GM23338 (cell line): ENCODE measurements around the gene THRB. TPM values are rescaled to one million over a fixed set of nuclear protein-coding genes. Genes with fewer than 3 reads are reported as not detected.

Experiments used
- ATAC-seq: fragments of 200-7000 bp; cut with Tn5 transposase; 3 replicates; pipeline ENCODE4 v1.9.1; 2020
- DNase-seq: peaks from one replicate; pipeline ENCODE4 v3.0.0-alpha.2; 2015; ENCODE audit warnings: low spot score
- H2AFZ ChIP-seq: fragments of 200-600 bp; sonication (generic); 2 replicates; pipeline ENCODE4 v1.8.0; 2016; ENCODE audit warnings: antibody characterized with exemption, mild to moderate bottlenecking, moderate library complexity
- H3F3A ChIP-seq: fragments of 200-600 bp; sonication (generic); replicated peaks from 2 replicates; pipeline ENCODE4 v1.8.0; 2017; ENCODE audit warnings: antibody characterized with exemption, mixed run types, low read depth
- H3K27ac ChIP-seq: fragments of 200-600 bp; sonication (generic); 2 replicates; pipeline ENCODE4 v1.6.1; 2016; ENCODE audit warnings: low read depth
- H3K27me3 ChIP-seq: fragments of 200-600 bp; sonication (generic); 2 replicates; pipeline ENCODE4 v1.8.0; 2016; ENCODE audit warnings: mild to moderate bottlenecking, mixed run types, moderate library complexity; ENCODE audit not compliant: insufficient read depth
- H3K36me3 ChIP-seq: fragments of 200-600 bp; sonication (generic); 2 replicates; pipeline ENCODE4 v1.8.0; 2016; ENCODE audit warnings: mild to moderate bottlenecking; ENCODE audit not compliant: insufficient read depth
- H3K4me1 ChIP-seq: fragments of 200-600 bp; sonication (generic); 2 replicates; pipeline ENCODE4 v1.8.0; 2016; ENCODE audit warnings: mild to moderate bottlenecking, moderate library complexity; ENCODE audit not compliant: insufficient read depth
- H3K4me2 ChIP-seq: fragments of 200-600 bp; sonication (generic); 2 replicates; pipeline ENCODE4 v1.7.1; 2017; ENCODE audit warnings: mixed run types
- H3K4me3 ChIP-seq: fragments of 200-600 bp; sonication (generic); 2 replicates; pipeline ENCODE4 v1.6.1; 2016; ENCODE audit warnings: mixed run types
- H3K79me2 ChIP-seq: fragments of 200-600 bp; sonication (generic); replicated peaks from 2 replicates; pipeline ENCODE4 v1.8.0; 2017; ENCODE audit warnings: mild to moderate bottlenecking; ENCODE audit not compliant: insufficient read depth
- H3K9me2 ChIP-seq: fragments of 200-600 bp; sonication (generic); 2 replicates; pipeline ENCODE4 v1.8.0; 2017; ENCODE audit not compliant: insufficient read depth
- H4K20me1 ChIP-seq: fragments of 200-600 bp; sonication (generic); replicated peaks from 2 replicates; pipeline ENCODE4 v1.8.0; 2017; ENCODE audit warnings: mild to moderate bottlenecking; ENCODE audit not compliant: insufficient read depth
- H3K27ac Mint-ChIP-seq: 2 replicates; pipeline ENCODE4 v1.8.0; 2020; ENCODE audit warnings: inconsistent platforms, mild to moderate bottlenecking, moderate library complexity, mixed read lengths
- H3K27me3 Mint-ChIP-seq: 3 replicates; pipeline ENCODE4 v1.8.0; 2022; ENCODE audit warnings: low read depth, mild to moderate bottlenecking, moderate library complexity, mixed read lengths, inconsistent platforms; ENCODE audit not compliant: insufficient read depth, poor library complexity
- H3K36me3 Mint-ChIP-seq: 3 replicates; pipeline ENCODE4 v1.8.0; 2021; ENCODE audit warnings: low read depth, mild to moderate bottlenecking, inconsistent platforms, moderate library complexity, mixed read lengths
- H3K4me1 Mint-ChIP-seq: 3 replicates; pipeline ENCODE4 v1.8.0; 2020; ENCODE audit warnings: mild to moderate bottlenecking, inconsistent platforms, mixed read lengths
- H3K4me3 Mint-ChIP-seq: 3 replicates; pipeline ENCODE4 v1.8.0; 2021; ENCODE audit warnings: moderate library complexity, mild to moderate bottlenecking, inconsistent platforms, mixed read lengths
- H3K9me3 Mint-ChIP-seq: 3 replicates; pipeline ENCODE4 v1.8.0; 2020; ENCODE audit warnings: moderate library complexity, mild to moderate bottlenecking, inconsistent platforms, mixed read lengths
- CREB1 ChIP-seq: fragments of 250-450 bp; sonication (Bioruptor Pico); IDR thresholded peaks from 2 replicates; pipeline ENCODE4 v1.5.0; 2020; ENCODE audit warnings: low read depth, mild to moderate bottlenecking, moderate library complexity
- CTCF ChIP-seq, 2 experiments: fragments of 200-600 bp in 1 of 2; sonication (generic) in 1 of 2; conservative IDR thresholded peaks; 2 replicates each; pipeline versions ENCODE4 v1.5.1 to v1.6.1; 2016 to 2017; ENCODE audit warnings: antibody characterized with exemption in 2 of 2, low read depth in 2 of 2, mild to moderate bottlenecking in 2 of 2, moderate library complexity in 1 of 2
- EZH2phosphoT487 ChIP-seq: fragments of 200-600 bp; sonication (generic); IDR thresholded peaks from one replicate; pipeline ENCODE4 v1.8.1; 2018; ENCODE audit warnings: antibody characterized with exemption; ENCODE audit not compliant: unreplicated experiment
- JUNB ChIP-seq: IDR thresholded peaks from one replicate; pipeline ENCODE4 v1.6.1; 2016; ENCODE audit warnings: antibody characterized with exemption; ENCODE audit not compliant: unreplicated experiment
- REST ChIP-seq: IDR thresholded peaks from one replicate; pipeline ENCODE4 v1.6.1; 2018; ENCODE audit warnings: antibody characterized with exemption; ENCODE audit not compliant: unreplicated experiment
- ZNF114 ChIP-seq: fragments of 250-450 bp; sonication (Bioruptor Pico); IDR thresholded peaks from 2 replicates; pipeline ENCODE4 v1.5.0; 2020; ENCODE audit warnings: mild to moderate bottlenecking, moderate library complexity
- ZNF462 ChIP-seq: fragments of 250-450 bp; sonication (Bioruptor Pico); IDR thresholded peaks from 2 replicates; pipeline ENCODE4 v1.5.0; 2020; ENCODE audit warnings: mild to moderate bottlenecking, moderate library complexity
- polyA plus RNA-seq: library from polyadenylated mRNA; unstranded; fragments of >200 nt; fragmentation: Nextera tagmentation; extraction: Ambion mirVana; gene quantifications from 2 replicates; pipeline ENCODE4 v1.2.1, GENCODE V29; 2016
- total RNA-seq: library from RNA; depleted of rRNA; stranded (reverse); fragments of >200 nt; shearing (Covaris generic); gene quantifications from 2 replicates; pipeline ENCODE4 v1.2.3, GENCODE V29; 2014

The THRB gene
- total and polyA plus RNA-seq, 2 experiments from 2014 or later: 1.7 to 3.2 TPM

GRCh38 chr3:24475925-24476324 lies 18.7 kb downstream of the THRB start:
- Histone ChIP-seq H4K20me1 (no peaks in the 10 kb centered on the region), H3K27me3 (peaks cover 29% of the 10 kb centered on the region), H3K27ac (no peak overlapping the region), H3K4me2 (peak overlapping the region; percentile 28; the same call in 1 of the 2 replicates), H3F3A (no peaks in the 10 kb centered on the region), H3K4me3 (no peak overlapping the region), H3K4me1 (peaks cover 32% of the 10 kb centered on the region), H3K9me2 (0 out of 2 replicates have a peak, but pooled peaks cover 9% of the 10 kb centered on the region), H2AFZ (no peak overlapping the region), H3K79me2 (no peaks in the 10 kb centered on the region; the same call in 1 of the 2 replicates), H3K36me3 (no peaks in the 10 kb centered on the region)
- DNase-seq (peak; percentile 27), ATAC-seq (peak; percentile 57)
- Mint-ChIP-seq H3K36me3 (no peaks in the 10 kb centered on the region), H3K4me1 (peaks cover 30% of the 10 kb centered on the region), H3K27ac (no peak overlapping the region), H3K9me3 (peaks cover 3% of the 10 kb centered on the region; the same call in 1 of the 3 replicates), H3K4me3 (no peak overlapping the region), H3K27me3 (peaks cover 30% of the 10 kb centered on the region)
- no peak for TF ChIP-seq REST
- no peak for TF ChIP-seq CTCF (conservative IDR thresholded peaks at IDR 0.05; ENCODE audit: low read depth in 2 of 2)

- Mint-ChIP-seq H3K27ac (no peak overlapping the region), H3K36me3 (no peaks in the 10 kb centered on the region), H3K4me1 (peaks cover 27% of the 10 kb centered on the region), H3K4me3 (no peak overlapping the region), H3K9me3 (peaks cover 3% of the 10 kb centered on the region; the same call in 1 of the 3 replicates), H3K27me3 (peaks cover 27% of the 10 kb centered on the region)
- DNase-seq (no peak), ATAC-seq (no peak)
- no peak overlapping the region for H2AFZ ChIP-seq
- no peaks in the 10 kb centered on the region for H4K20me1 ChIP-seq
- H3K27me3 ChIP-seq: peaks cover 29% of the 10 kb centered on the region
- no peaks in the 10 kb centered on the region for H3F3A ChIP-seq
- no peak overlapping the region for H3K27ac ChIP-seq
- H3K4me2 ChIP-seq: no peak overlapping the region
- no peaks in the 10 kb centered on the region; the same call in 1 of the 2 replicates for H3K79me2 ChIP-seq
- no peaks in the 10 kb centered on the region for H3K36me3 ChIP-seq
- H3K9me2 ChIP-seq: 0 out of 2 replicates have a peak, but pooled peaks cover 10% of the 10 kb centered on the region
- H3K4me1 ChIP-seq: peaks cover 32% of the 10 kb centered on the region
- no peak overlapping the region for H3K4me3 ChIP-seq
- TF ChIP-seq CREB1 (CRISPR knock-in tag) (no peak), JUNB (no peak), CTCF (conservative IDR thresholded peaks at IDR 0.05; ENCODE audit: low read depth in 2 of 2) (no peak), ZNF462 (CRISPR knock-in tag) (no peak), ZNF114 (CRISPR knock-in tag) (no peak), EZH2phosphoT487 (no peak)
These were observed 19.8 kb downstream of the THRB start for GRCh38 chr3:24474862-24475261.
